ENCODE measurements around the gene SAC3D1. TPM values are rescaled to one million over a fixed set of nuclear protein-coding genes. Genes with fewer than 3 reads are reported as not detected.

SAC3D1 gene
- total RNA-seq, 4 donors from 2014 or later = 4.0 to 22.0 (median 7.0) TPM

DNA sequence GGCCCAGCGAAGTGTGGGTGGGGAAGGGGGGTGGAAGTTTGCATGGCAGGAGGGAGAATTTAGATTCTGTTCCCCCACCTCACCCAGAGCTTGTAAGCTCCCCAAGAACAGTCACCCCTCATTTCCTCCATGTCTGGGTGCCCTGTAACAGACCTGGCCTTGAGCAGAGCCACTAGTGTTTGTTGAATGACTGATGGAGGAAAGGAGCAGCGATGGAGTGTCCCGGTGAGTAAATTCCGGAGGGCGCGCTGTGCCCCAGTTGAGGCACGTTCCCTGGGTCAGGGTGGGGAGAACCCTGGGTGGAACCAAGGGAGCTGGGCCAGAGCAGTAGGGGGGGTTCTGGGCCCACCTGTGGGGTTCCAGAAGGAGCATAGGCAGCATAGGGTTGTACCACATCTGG lies 16.5 kb downstream of the SAC3D1 start:
- TF ChIP-seq CTCF (IDR thresholded peaks at IDR 0.05; ENCODE audit: low read depth) = no peak

GRCh38 chr11:65058012-65058411 lies 17.0 kb downstream of the SAC3D1 start:
- TF ChIP-seq CTCF (IDR thresholded peaks at IDR 0.05; ENCODE audit: low read depth) = no peak

DNA sequence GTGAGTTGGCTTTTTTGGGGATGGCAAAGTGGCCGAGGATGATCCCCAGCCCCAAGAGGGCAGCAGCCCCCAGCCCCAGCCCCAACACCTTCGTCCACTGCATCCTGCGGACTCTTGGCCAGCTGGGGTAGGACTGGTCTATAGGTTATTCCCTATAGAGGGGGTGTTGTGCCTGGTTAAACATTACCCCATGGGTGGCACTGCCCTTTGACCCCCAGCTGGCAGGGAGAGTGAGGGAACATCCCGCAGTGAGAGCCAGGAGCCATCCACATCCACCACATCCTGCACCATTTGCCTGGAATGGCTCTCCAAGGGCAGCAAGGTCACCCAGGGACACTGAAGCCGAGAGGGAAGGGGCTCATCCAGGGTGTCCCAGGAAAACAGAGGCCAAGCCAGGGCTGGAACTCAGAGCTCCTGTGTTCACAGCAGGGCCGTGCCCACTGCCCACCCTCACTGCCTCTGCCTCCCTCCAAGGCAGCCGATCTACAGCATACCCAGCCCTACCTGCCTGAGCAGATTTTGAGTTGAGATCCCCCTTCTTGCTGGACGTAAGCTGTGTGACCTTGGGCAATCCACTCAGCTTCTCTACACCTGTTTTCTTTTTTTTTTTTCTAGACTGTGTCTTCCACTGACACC lies 17.5 kb downstream of the SAC3D1 start, which contains the start of gene NAALADL1:
TSS of gene NAALADL1 (minus strand) at position 135 of the 636 bp plus-strand sequence. CDS start at position 103, 32 bp downstream.
- no peak for TF ChIP-seq CTCF (IDR thresholded peaks at IDR 0.05; ENCODE audit: low read depth)

GRCh38 chr11:65059523-65059922 lies 18.5 kb downstream of the SAC3D1 start:
- no peak for TF ChIP-seq CTCF (IDR thresholded peaks at IDR 0.05; ENCODE audit: low read depth)

DNA sequence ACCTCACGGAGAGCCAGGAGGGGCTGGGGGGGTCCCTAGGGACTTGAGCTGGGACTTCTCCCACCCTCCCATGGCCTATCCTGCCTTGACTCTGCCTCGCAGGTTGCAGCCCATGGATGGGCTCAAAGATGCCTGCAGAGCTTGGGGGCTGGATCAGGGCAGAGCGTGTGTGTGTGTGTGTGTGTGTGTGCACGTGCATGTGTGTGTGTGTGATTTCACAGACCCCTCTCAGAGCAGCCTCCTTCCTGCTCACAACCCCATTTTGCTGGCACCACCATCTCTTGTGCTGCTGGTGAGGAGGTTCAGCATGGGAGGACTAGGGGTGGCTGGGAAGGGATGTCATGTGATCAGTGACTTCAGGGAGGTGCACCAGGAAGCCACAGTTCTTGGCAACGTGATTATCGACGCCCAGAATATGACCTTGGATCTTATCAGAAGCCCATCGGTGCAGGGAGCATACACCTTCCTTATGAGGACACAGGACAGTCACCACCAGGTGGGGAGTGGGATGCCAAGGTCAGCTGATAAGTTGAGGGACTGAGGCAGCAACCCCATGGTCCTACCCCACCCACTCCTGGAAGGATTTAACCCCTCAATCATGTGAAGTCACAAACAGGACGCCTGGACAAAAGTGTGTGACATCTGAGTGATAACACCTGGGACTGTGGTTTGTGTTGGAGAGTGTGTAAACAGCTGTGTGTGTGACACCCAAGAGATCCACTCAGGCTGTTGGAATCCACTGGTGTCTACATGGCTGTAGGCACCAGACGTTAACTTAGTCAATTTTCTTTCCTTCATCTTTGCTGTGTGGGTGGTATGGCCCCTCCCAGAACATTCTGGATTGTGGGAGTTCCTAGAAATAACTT lies 19.2 kb downstream of the SAC3D1 start:
- TF ChIP-seq CTCF (IDR thresholded peaks at IDR 0.05; ENCODE audit: low read depth) = no peak

- no peak for TF ChIP-seq CTCF (IDR thresholded peaks at IDR 0.05; ENCODE audit: low read depth)
Observed at GRCh38 chr11:65060913-65061408, 20.0 kb downstream of the SAC3D1 start.

DNA sequence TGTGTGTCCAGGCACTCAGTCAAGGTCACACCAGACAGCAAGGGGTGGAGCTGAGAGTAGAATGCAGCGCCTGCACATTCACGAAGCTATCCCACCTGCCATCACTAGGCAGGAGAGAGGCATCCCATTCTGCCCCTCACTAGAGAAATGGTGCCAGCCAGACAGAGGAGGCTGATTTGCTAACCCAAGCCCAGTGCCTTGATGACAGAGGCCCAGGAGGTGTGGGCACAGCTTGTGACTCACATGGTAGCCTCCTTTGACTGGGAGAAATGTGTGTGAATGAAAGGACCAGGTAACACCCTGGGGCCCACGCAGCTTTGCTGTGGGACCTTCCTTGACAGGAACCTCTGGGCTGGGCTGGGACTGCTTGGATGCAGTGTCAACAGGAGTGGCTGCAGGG lies 22.5 kb downstream of the SAC3D1 start:
- TF ChIP-seq CTCF (IDR thresholded peaks at IDR 0.05; ENCODE audit: low read depth) = no peak
